Left ventricle myocardium inferior (tissue), 1 donor: ENCODE data around the gene USH2A. TPM values are rescaled to one million over a fixed set of nuclear protein-coding genes. Genes with fewer than 3 reads are reported as not detected.
A peak's percentile ranks its signal among the peaks of the same experiment; 100 is the strongest.

Source experiments
- DNase-seq: peaks from one replicate; pipeline ENCODE4 v3.0.0-alpha.2; 2020
- H3K27ac ChIP-seq: fragments of 200-600 bp; replicated peaks from 2 replicates; pipeline ENCODE4 v1.8.0; 2021
- H3K27me3 ChIP-seq: fragments of 200-600 bp; 2 replicates; pipeline ENCODE4 v1.8.0; 2021; ENCODE audit warnings: low read depth
- H3K36me3 ChIP-seq: fragments of 200-600 bp; 2 replicates; pipeline ENCODE4 v1.8.0; 2021
- H3K4me1 ChIP-seq: fragments of 200-600 bp; 2 replicates; pipeline ENCODE4 v1.8.0; 2021
- H3K4me3 ChIP-seq: fragments of 200-600 bp; 2 replicates; pipeline ENCODE4 v1.8.0; 2021; ENCODE audit warnings: mild to moderate bottlenecking, moderate library complexity
- H3K9me3 ChIP-seq: fragments of 200-600 bp; replicated peaks from 2 replicates; pipeline ENCODE4 v1.8.0; 2021
- intact Hi-C: fragments of 100-400 bp; cut with micrococcal nuclease; formaldehyde crosslinking; loops from one replicate; pipeline ENCODE4 v1.11.0; 2022
- total RNA-seq: library from RNA; stranded (reverse); fragmentation: NEBNext Ultra II Directional; extraction: Animal tissue kit (Norgen Biotek cat#: 25700); gene quantifications from one replicate; pipeline ENCODE4 v1.2.1, GENCODE V29; 2021
- TF ChIP-seq, protein P1 (sequence below): fragments of 200-600 bp; IDR thresholded peaks from 2 replicates; pipeline ENCODE4 v1.8.0; 2021; ENCODE audit warnings: antibody characterized with exemption, mild to moderate bottlenecking, borderline replicate concordance
- donor health status: DM: no; HTN: yes; CAD: no; lungs with severe emphysema.

USH2A gene
- total RNA-seq, 1 donor from 2014 or later: 3.6 TPM

- no peak overlapping the region for H3K27ac ChIP-seq
- DNase-seq: no peak
- intact Hi-C loops: no loop called here
- H3K27me3 ChIP-seq: no peaks in the 10 kb centered on the region
- peaks cover 16% of the 10 kb centered on the region for H3K4me1 ChIP-seq
- no peak overlapping the region for H3K4me3 ChIP-seq
- no peaks in the 10 kb centered on the region for H3K9me3 ChIP-seq
- peaks cover 33% of the 10 kb centered on the region for H3K36me3 ChIP-seq
- TF ChIP-seq, protein P1, sequence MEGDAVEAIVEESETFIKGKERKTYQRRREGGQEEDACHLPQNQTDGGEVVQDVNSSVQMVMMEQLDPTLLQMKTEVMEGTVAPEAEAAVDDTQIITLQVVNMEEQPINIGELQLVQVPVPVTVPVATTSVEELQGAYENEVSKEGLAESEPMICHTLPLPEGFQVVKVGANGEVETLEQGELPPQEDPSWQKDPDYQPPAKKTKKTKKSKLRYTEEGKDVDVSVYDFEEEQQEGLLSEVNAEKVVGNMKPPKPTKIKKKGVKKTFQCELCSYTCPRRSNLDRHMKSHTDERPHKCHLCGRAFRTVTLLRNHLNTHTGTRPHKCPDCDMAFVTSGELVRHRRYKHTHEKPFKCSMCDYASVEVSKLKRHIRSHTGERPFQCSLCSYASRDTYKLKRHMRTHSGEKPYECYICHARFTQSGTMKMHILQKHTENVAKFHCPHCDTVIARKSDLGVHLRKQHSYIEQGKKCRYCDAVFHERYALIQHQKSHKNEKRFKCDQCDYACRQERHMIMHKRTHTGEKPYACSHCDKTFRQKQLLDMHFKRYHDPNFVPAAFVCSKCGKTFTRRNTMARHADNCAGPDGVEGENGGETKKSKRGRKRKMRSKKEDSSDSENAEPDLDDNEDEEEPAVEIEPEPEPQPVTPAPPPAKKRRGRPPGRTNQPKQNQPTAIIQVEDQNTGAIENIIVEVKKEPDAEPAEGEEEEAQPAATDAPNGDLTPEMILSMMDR: no peak
Observed at GRCh38 chr1:215600867-215601266, 822.4 kb downstream of the USH2A start.

- DNase-seq: no peak
- TF ChIP-seq, protein P1: no peak
- H3K4me1 ChIP-seq: peaks cover 16% of the 10 kb centered on the region
- no peaks in the 10 kb centered on the region for H3K9me3 ChIP-seq
- intact Hi-C loops: no loop called here
- no peak overlapping the region for H3K4me3 ChIP-seq
- peaks cover 38% of the 10 kb centered on the region for H3K36me3 ChIP-seq
- no peak overlapping the region for H3K27ac ChIP-seq
- H3K27me3 ChIP-seq: no peaks in the 10 kb centered on the region
Observed at GRCh38 chr1:215600258-215600792, 822.9 kb downstream of the USH2A start.

GRCh38 chr1:215599418-215600074 lies 823.7 kb downstream of the USH2A start:
- intact Hi-C loops: no loop called here
- DNase-seq: no peak
- Histone ChIP-seq H3K36me3 (peaks cover 34% of the 10 kb centered on the region), H3K27me3 (no peaks in the 10 kb centered on the region), H3K27ac (peak overlapping the region; percentile 6), H3K4me3 (no peak overlapping the region), H3K9me3 (no peaks in the 10 kb centered on the region), H3K4me1 (peaks cover 24% of the 10 kb centered on the region)
- TF ChIP-seq, protein P1: no peak

DNA sequence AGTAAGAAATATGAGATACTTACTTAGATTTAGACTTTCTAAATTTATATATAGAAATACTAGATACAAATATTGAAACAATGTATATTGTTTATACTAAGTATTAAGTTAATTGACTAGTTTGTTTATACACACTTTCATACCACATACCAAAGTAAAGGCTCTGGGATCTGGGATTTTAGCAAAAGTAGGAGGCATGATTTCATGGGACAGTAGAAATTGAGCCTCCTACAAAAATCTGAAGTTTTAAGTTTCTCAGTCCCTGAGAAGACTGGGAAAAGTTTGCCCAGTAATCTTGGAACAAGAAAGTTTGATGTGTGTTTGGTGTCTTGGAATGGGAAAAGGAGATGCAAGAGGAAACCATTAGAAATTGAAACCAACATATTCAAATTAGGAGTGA lies 825.3 kb downstream of the USH2A start:
- H3K27ac ChIP-seq: no peak overlapping the region
- H3K27me3 ChIP-seq: no peaks in the 10 kb centered on the region
- H3K4me1 ChIP-seq: peaks cover 39% of the 10 kb centered on the region
- no peaks in the 10 kb centered on the region for H3K9me3 ChIP-seq
- H3K4me3 ChIP-seq: no peak overlapping the region
- TF ChIP-seq, protein P1: no peak
- intact Hi-C loops: no loop called here
- H3K36me3 ChIP-seq: peaks cover 29% of the 10 kb centered on the region
- DNase-seq: no peak

DNA sequence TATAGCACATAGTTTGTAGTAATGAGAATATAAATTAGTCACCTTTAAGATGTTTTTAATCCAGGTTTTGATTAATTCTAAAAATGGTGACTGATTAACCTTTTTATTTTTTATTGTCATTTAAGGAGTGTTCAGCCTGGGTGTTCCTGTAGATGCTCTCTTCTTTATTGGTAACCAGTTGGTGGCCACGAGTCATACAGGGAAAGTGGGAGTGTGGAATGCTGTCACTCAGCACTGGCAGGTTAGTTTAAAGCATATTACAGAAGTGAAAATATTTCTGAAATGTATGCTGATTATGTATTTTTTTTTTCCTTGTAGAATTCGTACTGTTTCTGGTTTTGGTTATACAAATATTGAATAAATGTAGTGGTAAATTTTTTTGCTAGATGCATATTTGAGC lies 828.0 kb downstream of the USH2A start:
- H3K4me1 ChIP-seq: peaks cover 34% of the 10 kb centered on the region
- intact Hi-C loops: no loop called here

More for the DNA sequence above, 828.0 kb downstream of the USH2A start:
- TF ChIP-seq, protein P1: no peak
- Histone ChIP-seq H3K9me3 (no peaks in the 10 kb centered on the region), H3K27me3 (no peaks in the 10 kb centered on the region), H3K36me3 (peaks cover 40% of the 10 kb centered on the region), H3K4me3 (no peak overlapping the region), H3K27ac (no peak overlapping the region)
- DNase-seq: no peak
